Activated CD4-positive, alpha-beta T cell treated with anti-CD3 and anti-CD28 coated beads, Interleukin-2, amount 50 U/mL, for 16 hours (primary cell): ENCODE results near the gene IFT81.
A peak's percentile ranks its signal among the peaks of the same experiment; 100 is the strongest.
"Not testable (repeated sequence)": the region's sequence is repeated elsewhere in the genome, so short reads cannot be mapped to it uniquely, and the experiment has no call there.

ENCODE experiments used
- DNase-seq: peaks from one replicate; pipeline ENCODE4 v3.0.0-alpha.2; 2020

The IFT81 gene

GRCh38 chr12:110108309-110109036 lies 15.7 kb upstream of the IFT81 start:
- DNase-seq, result no peak

GRCh38 chr12:110109037-110109836 lies 14.9 kb upstream of the IFT81 start:
- DNase-seq, result no peak

- no peak for DNase-seq
These were observed 14.2 kb upstream of the IFT81 start for GRCh38 chr12:110109837-110110535.

- DNase-seq, result no peak
These were observed 12.5 kb upstream of the IFT81 start for GRCh38 chr12:110111476-110112334.

GRCh38 chr12:110112335-110112660 lies 11.9 kb upstream of the IFT81 start:
- DNase-seq, result no peak

- DNase-seq, result no peak
These were observed 9.6 kb upstream of the IFT81 start for GRCh38 chr12:110114528-110114937.

GRCh38 chr12:110115675-110116074 lies 8.5 kb upstream of the IFT81 start:
- no peak for DNase-seq

- DNase-seq, result no peak
These were observed 7.5 kb upstream of the IFT81 start for GRCh38 chr12:110116623-110117022.

GRCh38 chr12:110117210-110117609 lies 6.9 kb upstream of the IFT81 start:
- not testable (repeated sequence) for DNase-seq

- no peak for DNase-seq
These were observed 6.0 kb upstream of the IFT81 start for GRCh38 chr12:110117956-110118685.

- DNase-seq, result no peak
These were observed 1.2 kb upstream of the IFT81 start for GRCh38 chr12:110122929-110123328.

GRCh38 chr12:110123919-110124268 lies 263 bp upstream of the IFT81 start:
- DNase-seq, result no peak

GRCh38 chr12:110126557-110126956 lies 2.4 kb downstream of the IFT81 start:
- DNase-seq, result no peak

GRCh38 chr12:110134691-110135411 lies 10.7 kb downstream of the IFT81 start:
- no peak for DNase-seq

GRCh38 chr12:110135806-110136205 lies 11.6 kb downstream of the IFT81 start:
- DNase-seq, result no peak

GRCh38 chr12:110137786-110138185 lies 13.6 kb downstream of the IFT81 start:
- DNase-seq, result no peak

- no peak for DNase-seq
These were observed 17.2 kb downstream of the IFT81 start for GRCh38 chr12:110141389-110141788.

GRCh38 chr12:110146986-110147385 lies 22.8 kb downstream of the IFT81 start:
- DNase-seq, result no peak

- DNase-seq, result peak; percentile 16
These were observed 25.0 kb downstream of the IFT81 start for GRCh38 chr12:110149086-110149660.

GRCh38 chr12:110156766-110157165 lies 32.6 kb downstream of the IFT81 start:
- DNase-seq, result no peak

- no peak for DNase-seq
These were observed 33.4 kb downstream of the IFT81 start for GRCh38 chr12:110157539-110157938.
